C4-2B (cell line): Measurements from ENCODE around the gene SPON1.

Source experiments
- H3K27ac ChIP-seq: fragments of 450-650 bp; 2 replicates; pipeline ENCODE4 v1.5.1; 2017
- ZFX ChIP-seq: fragments of 450-650 bp; IDR thresholded peaks from 2 replicates; pipeline ENCODE4 v1.6.1; 2017
- TF ChIP-seq, protein P1 (sequence below): fragments of 450-650 bp; conservative IDR thresholded peaks from 2 replicates; pipeline ENCODE4 v1.5.1; 2017; ENCODE audit warnings: mild to moderate bottlenecking

The SPON1 gene

GRCh38 chr11:14300661-14301304 lies 338.3 kb downstream of the SPON1 start:
- no peak overlapping the region for H3K27ac ChIP-seq
- TF ChIP-seq ZFX = no peak
- TF ChIP-seq, protein P1, sequence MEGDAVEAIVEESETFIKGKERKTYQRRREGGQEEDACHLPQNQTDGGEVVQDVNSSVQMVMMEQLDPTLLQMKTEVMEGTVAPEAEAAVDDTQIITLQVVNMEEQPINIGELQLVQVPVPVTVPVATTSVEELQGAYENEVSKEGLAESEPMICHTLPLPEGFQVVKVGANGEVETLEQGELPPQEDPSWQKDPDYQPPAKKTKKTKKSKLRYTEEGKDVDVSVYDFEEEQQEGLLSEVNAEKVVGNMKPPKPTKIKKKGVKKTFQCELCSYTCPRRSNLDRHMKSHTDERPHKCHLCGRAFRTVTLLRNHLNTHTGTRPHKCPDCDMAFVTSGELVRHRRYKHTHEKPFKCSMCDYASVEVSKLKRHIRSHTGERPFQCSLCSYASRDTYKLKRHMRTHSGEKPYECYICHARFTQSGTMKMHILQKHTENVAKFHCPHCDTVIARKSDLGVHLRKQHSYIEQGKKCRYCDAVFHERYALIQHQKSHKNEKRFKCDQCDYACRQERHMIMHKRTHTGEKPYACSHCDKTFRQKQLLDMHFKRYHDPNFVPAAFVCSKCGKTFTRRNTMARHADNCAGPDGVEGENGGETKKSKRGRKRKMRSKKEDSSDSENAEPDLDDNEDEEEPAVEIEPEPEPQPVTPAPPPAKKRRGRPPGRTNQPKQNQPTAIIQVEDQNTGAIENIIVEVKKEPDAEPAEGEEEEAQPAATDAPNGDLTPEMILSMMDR = peak; percentile 89

- TF ChIP-seq ZFX = no peak
- TF ChIP-seq, protein P1 = no peak
- no peak overlapping the region for H3K27ac ChIP-seq
These were observed 342.1 kb downstream of the SPON1 start for GRCh38 chr11:14304601-14305000.

GRCh38 chr11:14305649-14306048 lies 343.1 kb downstream of the SPON1 start:
- no peak for TF ChIP-seq ZFX
- TF ChIP-seq, protein P1 = no peak
- H3K27ac ChIP-seq = no peak overlapping the region

DNA sequence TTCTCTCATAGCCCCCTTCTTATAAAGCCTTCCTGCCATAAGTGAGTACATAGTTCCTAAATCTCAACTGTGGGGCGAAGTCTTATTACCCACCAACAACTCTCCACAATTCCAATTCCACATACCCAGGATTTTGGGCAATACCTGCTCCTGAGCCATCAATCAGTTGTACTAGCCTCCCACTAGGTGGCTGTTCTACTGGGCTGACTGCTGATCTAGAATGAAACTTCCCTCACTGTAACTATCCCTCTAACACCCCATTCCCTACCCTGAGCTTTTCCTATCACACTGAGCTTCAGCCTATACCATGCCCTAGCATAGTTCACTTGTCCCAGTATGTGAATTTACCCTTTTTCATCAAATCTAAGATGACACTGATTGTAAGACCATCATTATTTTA lies 344.0 kb downstream of the SPON1 start:
- H3K27ac ChIP-seq = no peak overlapping the region
- no peak for TF ChIP-seq ZFX
- TF ChIP-seq, protein P1 = no peak; the same call in 1 of the 2 replicates

GRCh38 chr11:14308114-14308896 lies 345.8 kb downstream of the SPON1 start:
- H3K27ac ChIP-seq = no peak overlapping the region
- no peak for TF ChIP-seq ZFX
- TF ChIP-seq, protein P1 = peak; percentile 87

- TF ChIP-seq, protein P1 = peak; percentile 65
- no peak for TF ChIP-seq ZFX
- H3K27ac ChIP-seq = no peak overlapping the region
These were observed 346.4 kb downstream of the SPON1 start for GRCh38 chr11:14308897-14309387.
